DOHH2 (cell line): ENCODE data around the gene ECM1.

ENCODE experiments used
- H3F3A ChIP-seq: fragments of 200-600 bp; sonication (generic), shearing (Covaris generic); 2 replicates; pipeline ENCODE4 v1.6.0; 2016; ENCODE audit warnings: antibody characterized with exemption, mild to moderate bottlenecking; ENCODE audit not compliant: control insufficient read depth, insufficient read depth
- H3K27ac ChIP-seq: fragments of 200-600 bp; sonication (generic); 2 replicates; pipeline ENCODE4 v1.5.1; 2014; ENCODE audit warnings: low read depth, mild to moderate bottlenecking, low read length, moderate library complexity
- H3K27me3 ChIP-seq: fragments of 200-600 bp; sonication (generic); 2 replicates; pipeline ENCODE4 v1.6.1; 2014; ENCODE audit warnings: mild to moderate bottlenecking, low read length, mixed read lengths; ENCODE audit not compliant: control insufficient read depth
- H3K36me3 ChIP-seq: fragments of 200-600 bp; sonication (generic); 2 replicates; pipeline ENCODE4 v1.6.1; 2014; ENCODE audit warnings: mild to moderate bottlenecking, low read length, moderate library complexity, mixed read lengths; ENCODE audit not compliant: control insufficient read depth
- H3K4me1 ChIP-seq: fragments of 200-600 bp; sonication (generic); 2 replicates; pipeline ENCODE4 v1.6.1; 2014; ENCODE audit warnings: mild to moderate bottlenecking, low read length, mixed read lengths; ENCODE audit not compliant: control insufficient read depth
- H3K4me2 ChIP-seq: fragments of 200-600 bp; sonication (generic); 2 replicates; pipeline ENCODE4 v1.6.0; 2014; ENCODE audit warnings: mild to moderate bottlenecking, low read length, moderate library complexity
- H3K4me3 ChIP-seq: fragments of 200-600 bp; sonication (generic); 2 replicates; pipeline ENCODE4 v1.5.1; 2014; ENCODE audit warnings: mild to moderate bottlenecking, low read length, mixed read lengths
- H3K79me2 ChIP-seq: fragments of 200-600 bp; sonication (generic); 2 replicates; pipeline ENCODE4 v1.6.1; 2014; ENCODE audit warnings: mild to moderate bottlenecking, low read length, mixed read lengths; ENCODE audit not compliant: control insufficient read depth
- H3K9me2 ChIP-seq: fragments of 200-600 bp; sonication (generic); replicated peaks from 2 replicates; pipeline ENCODE4 v1.6.1; 2014; ENCODE audit warnings: mild to moderate bottlenecking, low read length, mixed read lengths; ENCODE audit not compliant: control insufficient read depth
- H3K9me3 ChIP-seq: fragments of 200-600 bp; sonication (generic); 2 replicates; pipeline ENCODE4 v1.6.1; 2014; ENCODE audit warnings: antibody characterized with exemption, low read length, mixed read lengths; ENCODE audit not compliant: control insufficient read depth, insufficient read depth
- H4K20me1 ChIP-seq: fragments of 200-600 bp; sonication (generic); 2 replicates; pipeline ENCODE4 v1.6.0; 2014; ENCODE audit warnings: low read depth, mild to moderate bottlenecking, antibody characterized with exemption, low read length, moderate library complexity; ENCODE audit not compliant: control insufficient read depth, insufficient read depth
- EZH2phosphoT487 ChIP-seq: fragments of 200-600 bp; sonication (generic); IDR thresholded peaks from 2 replicates; pipeline ENCODE4 v1.6.1; 2017; ENCODE audit warnings: borderline replicate concordance, mild to moderate bottlenecking, antibody characterized with exemption, low read length, moderate library complexity, mixed read lengths
- TF ChIP-seq, protein P1 (sequence below): fragments of 200-600 bp; sonication (generic); IDR thresholded peaks from one replicate; pipeline ENCODE4 v1.5.1; 2014; ENCODE audit warnings: antibody characterized with exemption, mild to moderate bottlenecking, low read depth, low read length; ENCODE audit not compliant: poor library complexity, severe bottlenecking

The ECM1 gene

DNA sequence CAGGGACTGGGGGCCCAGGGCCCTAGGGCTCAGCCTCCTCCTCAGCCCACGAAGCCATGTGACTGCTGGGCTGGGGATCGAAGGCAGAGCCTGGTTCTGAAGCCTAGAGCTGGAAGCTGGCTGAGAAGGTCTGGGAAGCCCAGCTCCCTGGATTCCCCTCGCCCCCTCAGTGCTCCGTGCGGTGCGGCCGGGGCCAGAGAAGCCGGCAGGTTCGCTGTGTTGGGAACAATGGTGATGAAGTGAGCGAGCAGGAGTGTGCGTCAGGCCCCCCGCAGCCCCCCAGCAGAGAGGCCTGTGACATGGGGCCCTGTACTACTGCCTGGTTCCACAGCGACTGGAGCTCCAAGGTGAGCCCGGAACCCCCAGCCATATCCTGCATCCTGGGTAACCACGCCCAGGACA is 50.4 kb downstream of the ECM1 start:
- Histone ChIP-seq H3K9me2 (no peaks in the 10 kb centered on the region), H3K79me2 (no peaks in the 10 kb centered on the region)

DNA sequence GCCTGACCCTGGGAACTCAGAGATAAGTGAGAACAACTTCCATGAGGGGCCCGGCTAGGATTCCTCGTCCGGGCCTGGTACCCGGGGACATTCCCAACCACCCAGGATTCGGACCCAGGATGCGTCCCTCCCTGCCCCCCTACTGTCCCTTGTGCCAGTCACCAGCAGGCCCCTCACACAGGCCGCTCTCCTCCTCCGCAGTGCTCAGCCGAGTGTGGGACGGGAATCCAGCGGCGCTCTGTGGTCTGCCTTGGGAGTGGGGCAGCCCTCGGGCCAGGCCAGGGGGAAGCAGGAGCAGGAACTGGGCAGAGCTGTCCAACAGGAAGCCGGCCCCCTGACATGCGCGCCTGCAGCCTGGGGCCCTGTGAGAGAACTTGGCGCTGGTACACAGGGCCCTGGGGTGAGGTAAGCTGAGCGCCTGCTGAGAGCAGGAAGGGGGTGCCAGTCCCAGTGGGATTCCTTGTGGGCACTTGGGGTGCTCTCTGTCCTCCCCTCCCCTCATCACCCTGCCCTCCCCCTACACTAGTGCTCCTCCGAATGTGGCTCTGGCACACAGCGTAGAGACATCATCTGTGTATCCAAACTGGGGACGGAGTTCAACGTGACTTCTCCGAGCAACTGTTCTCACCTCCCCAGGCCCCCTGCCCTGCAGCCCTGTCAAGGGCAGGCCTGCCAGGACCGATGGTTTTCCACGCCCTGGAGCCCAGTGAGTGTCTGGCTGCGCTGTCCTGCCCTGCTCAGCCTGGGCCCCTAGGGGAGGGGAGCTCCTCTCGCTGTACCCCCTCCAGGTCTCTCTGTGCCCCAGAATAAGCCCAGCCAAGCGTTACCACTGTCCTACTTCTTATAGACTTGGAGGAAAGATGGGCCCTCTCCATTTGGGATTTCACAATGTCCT is 51.1 kb downstream of the ECM1 start:
- Histone ChIP-seq H3K27ac (no peak overlapping the region), H3K4me3 (no peak overlapping the region), H3K9me2 (no peaks in the 10 kb centered on the region), H4K20me1 (no peaks in the 10 kb centered on the region), H3K9me3 (no peaks in the 10 kb centered on the region), H3K36me3 (peaks cover 2% of the 10 kb centered on the region; the same call in 1 of the 2 replicates), H3K79me2 (no peaks in the 10 kb centered on the region), H3K4me2 (no peak overlapping the region), H3F3A (peaks cover 24% of the 10 kb centered on the region), H3K27me3 (no peaks in the 10 kb centered on the region), H3K4me1 (peaks cover 44% of the 10 kb centered on the region)
- TF ChIP-seq, protein P1, sequence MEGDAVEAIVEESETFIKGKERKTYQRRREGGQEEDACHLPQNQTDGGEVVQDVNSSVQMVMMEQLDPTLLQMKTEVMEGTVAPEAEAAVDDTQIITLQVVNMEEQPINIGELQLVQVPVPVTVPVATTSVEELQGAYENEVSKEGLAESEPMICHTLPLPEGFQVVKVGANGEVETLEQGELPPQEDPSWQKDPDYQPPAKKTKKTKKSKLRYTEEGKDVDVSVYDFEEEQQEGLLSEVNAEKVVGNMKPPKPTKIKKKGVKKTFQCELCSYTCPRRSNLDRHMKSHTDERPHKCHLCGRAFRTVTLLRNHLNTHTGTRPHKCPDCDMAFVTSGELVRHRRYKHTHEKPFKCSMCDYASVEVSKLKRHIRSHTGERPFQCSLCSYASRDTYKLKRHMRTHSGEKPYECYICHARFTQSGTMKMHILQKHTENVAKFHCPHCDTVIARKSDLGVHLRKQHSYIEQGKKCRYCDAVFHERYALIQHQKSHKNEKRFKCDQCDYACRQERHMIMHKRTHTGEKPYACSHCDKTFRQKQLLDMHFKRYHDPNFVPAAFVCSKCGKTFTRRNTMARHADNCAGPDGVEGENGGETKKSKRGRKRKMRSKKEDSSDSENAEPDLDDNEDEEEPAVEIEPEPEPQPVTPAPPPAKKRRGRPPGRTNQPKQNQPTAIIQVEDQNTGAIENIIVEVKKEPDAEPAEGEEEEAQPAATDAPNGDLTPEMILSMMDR = no peak
- no peak for TF ChIP-seq EZH2phosphoT487

More for the DNA sequence above, 50.4 kb downstream of the ECM1 start:
- Histone ChIP-seq H3K36me3 (no peaks in the 10 kb centered on the region), H3K27me3 (no peaks in the 10 kb centered on the region), H3K4me3 (no peak overlapping the region), H3K4me1 (peaks cover 37% of the 10 kb centered on the region), H3K27ac (no peak overlapping the region), H3K9me3 (no peaks in the 10 kb centered on the region), H4K20me1 (no peaks in the 10 kb centered on the region), H3F3A (peaks cover 17% of the 10 kb centered on the region), H3K4me2 (no peak overlapping the region)
- TF ChIP-seq, protein P1 = no peak
- no peak for TF ChIP-seq EZH2phosphoT487

DNA sequence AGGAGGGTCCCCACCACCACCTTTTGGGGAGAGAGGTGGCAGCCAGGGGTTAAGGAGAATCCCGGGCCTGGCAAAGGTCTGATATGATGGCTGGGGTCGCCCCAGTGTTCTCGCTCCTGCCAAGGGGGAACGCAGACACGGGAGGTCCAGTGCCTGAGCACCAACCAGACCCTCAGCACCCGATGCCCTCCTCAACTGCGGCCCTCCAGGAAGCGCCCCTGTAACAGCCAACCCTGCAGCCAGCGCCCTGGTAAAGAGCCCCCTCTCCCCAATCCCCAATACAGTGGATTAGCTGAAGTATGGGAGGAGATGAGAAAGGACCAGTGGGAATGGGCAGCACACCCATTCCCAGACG is 51.7 kb downstream of the ECM1 start:
- no peaks in the 10 kb centered on the region for H4K20me1 ChIP-seq
- peaks cover 2% of the 10 kb centered on the region; the same call in 1 of the 2 replicates for H3K79me2 ChIP-seq
- H3K4me1 ChIP-seq = peaks cover 50% of the 10 kb centered on the region
- H3K27me3 ChIP-seq = no peaks in the 10 kb centered on the region
- H3F3A ChIP-seq = peaks cover 27% of the 10 kb centered on the region
- H3K9me3 ChIP-seq = no peaks in the 10 kb centered on the region
- peaks cover 2% of the 10 kb centered on the region; the same call in 1 of the 2 replicates for H3K36me3 ChIP-seq
- H3K9me2 ChIP-seq = no peaks in the 10 kb centered on the region
- no peak overlapping the region for H3K27ac ChIP-seq
- no peak overlapping the region; the same call in 1 of the 2 replicates for H3K4me2 ChIP-seq
- TF ChIP-seq, protein P1 = no peak
- no peak for TF ChIP-seq EZH2phosphoT487
- no peak overlapping the region for H3K4me3 ChIP-seq
